ENCODE data around the gene ADGRB3. TPM values are rescaled to one million over a fixed set of nuclear protein-coding genes. Genes with fewer than 3 reads are reported as not detected.
"Not testable (repeated sequence)": the region's sequence is repeated elsewhere in the genome, so short reads cannot be mapped to it uniquely, and the experiment has no call there.

Gene ADGRB3
- total and polyA plus RNA-seq, 2 experiments from 2014 or later = not detected

- no peak overlapping the region for H3K27ac ChIP-seq
- in situ Hi-C loops (cut with MboI) = no loop called here
- no peaks in the 10 kb centered on the region for H3K9me2 ChIP-seq (ENCODE audit: insufficient read depth)
- H3F3A ChIP-seq (ENCODE audit: insufficient read depth) = no peaks in the 10 kb centered on the region
- no peak overlapping the region for H2AFZ ChIP-seq
- no peak overlapping the region for H3K4me3 ChIP-seq
- TF ChIP-seq EZH2phosphoT487 (IDR thresholded peaks at IDR 0.05; ENCODE audit: insufficient read depth, low read depth) (no peak), EZH2 (IDR thresholded peaks at IDR 0.05; ENCODE audit: insufficient read depth, poor library complexity, severe bottlenecking) (no peak)
- H3K36me3 ChIP-seq (ENCODE audit: low read depth) = no peaks in the 10 kb centered on the region
- H3K9me3 ChIP-seq (ENCODE audit: low read depth) = no peaks in the 10 kb centered on the region
- no peaks in the 10 kb centered on the region for H3K27me3 ChIP-seq (replicated peaks; ENCODE audit: insufficient read depth)
- H4K20me1 ChIP-seq (ENCODE audit: insufficient read depth) = no peaks in the 10 kb centered on the region
- WGBS, 2 experiments (ENCODE audit: low coverage in 1 of 2, low lambda C conversion rate in 2 of 2, missing lambda C conversion rate in 2 of 2) = 6 to 29% methylated on average over 3 of the region's 3 CpGs
- DNase-seq = no peak
- H3K79me2 ChIP-seq (ENCODE audit: insufficient read depth) = no peaks in the 10 kb centered on the region
- H3K9ac ChIP-seq = no peak overlapping the region
- no peak overlapping the region for H3K4me2 ChIP-seq (ENCODE audit: unreplicated experiment)
- no peaks in the 10 kb centered on the region for H3K4me1 ChIP-seq (ENCODE audit: insufficient read depth)
These were observed 789.5 kb downstream of the ADGRB3 start for GRCh38 chr6:69424581-69424980.

- Histone ChIP-seq H3F3A (ENCODE audit: insufficient read depth) (no peaks in the 10 kb centered on the region), H3K9me2 (ENCODE audit: insufficient read depth) (no peaks in the 10 kb centered on the region), H3K4me1 (ENCODE audit: insufficient read depth) (no peaks in the 10 kb centered on the region), H3K79me2 (ENCODE audit: insufficient read depth) (no peaks in the 10 kb centered on the region), H2AFZ (no peak overlapping the region), H3K9me3 (ENCODE audit: low read depth) (no peaks in the 10 kb centered on the region), H3K27me3 (replicated peaks; ENCODE audit: insufficient read depth) (no peaks in the 10 kb centered on the region), H3K4me3 (no peak overlapping the region), H4K20me1 (ENCODE audit: insufficient read depth) (no peaks in the 10 kb centered on the region), H3K36me3 (ENCODE audit: low read depth) (no peaks in the 10 kb centered on the region), H3K27ac (no peak overlapping the region), H3K9ac (no peak overlapping the region), H3K4me2 (ENCODE audit: unreplicated experiment) (no peak overlapping the region)
- WGBS, 2 experiments (ENCODE audit: low coverage in 1 of 2, low lambda C conversion rate in 2 of 2, missing lambda C conversion rate in 2 of 2) = 15 to 22% methylated on average over 5 of the region's 5 CpGs
- in situ Hi-C loops (cut with MboI) = no loop called here
- DNase-seq = no peak
- TF ChIP-seq EZH2phosphoT487 (IDR thresholded peaks at IDR 0.05; ENCODE audit: insufficient read depth, low read depth) = no peak
- no peak for TF ChIP-seq EZH2 (IDR thresholded peaks at IDR 0.05; ENCODE audit: insufficient read depth, poor library complexity, severe bottlenecking)
These were observed 792.8 kb downstream of the ADGRB3 start for GRCh38 chr6:69427882-69428281.

GRCh38 chr6:69432168-69432567 is 797.1 kb downstream of the ADGRB3 start:
- H3K4me1 ChIP-seq (ENCODE audit: insufficient read depth); in situ Hi-C loops (cut with MboI); H2AFZ ChIP-seq: not testable (repeated sequence)

GRCh38 chr6:69433116-69433515 is 798.0 kb downstream of the ADGRB3 start:
- H3K4me3 ChIP-seq; H3K9ac ChIP-seq; H4K20me1 ChIP-seq (ENCODE audit: insufficient read depth); H3K27me3 ChIP-seq (replicated peaks; ENCODE audit: insufficient read depth); H3K9me2 ChIP-seq (ENCODE audit: insufficient read depth); H2AFZ ChIP-seq; H3K9me3 ChIP-seq (ENCODE audit: low read depth); DNase-seq; H3K4me1 ChIP-seq (ENCODE audit: insufficient read depth); H3K4me2 ChIP-seq (ENCODE audit: unreplicated experiment); H3K79me2 ChIP-seq (ENCODE audit: insufficient read depth); in situ Hi-C loops (cut with MboI); H3F3A ChIP-seq (ENCODE audit: insufficient read depth); H3K36me3 ChIP-seq (ENCODE audit: low read depth); H3K27ac ChIP-seq: not testable (repeated sequence)
- WGBS, 2 experiments (ENCODE audit: low coverage in 1 of 2, low lambda C conversion rate in 2 of 2, missing lambda C conversion rate in 2 of 2) = 78 to 82% methylated on average over 12 to 20 of the region's 22 CpGs

More at GRCh38 chr6:69432168-69432567, 797.1 kb downstream of the ADGRB3 start:
- not testable (repeated sequence) for H3K27me3 ChIP-seq (replicated peaks; ENCODE audit: insufficient read depth); H3K27ac ChIP-seq; H3K9me3 ChIP-seq (ENCODE audit: low read depth); H3K36me3 ChIP-seq (ENCODE audit: low read depth); H3K9me2 ChIP-seq (ENCODE audit: insufficient read depth); H3K9ac ChIP-seq; H4K20me1 ChIP-seq (ENCODE audit: insufficient read depth); H3F3A ChIP-seq (ENCODE audit: insufficient read depth); H3K4me3 ChIP-seq; DNase-seq; H3K4me2 ChIP-seq (ENCODE audit: unreplicated experiment); H3K79me2 ChIP-seq (ENCODE audit: insufficient read depth)
- 68 to 83% methylated on average over 11 to 19 of the region's 19 CpGs for WGBS, 2 experiments (ENCODE audit: low coverage in 1 of 2, low lambda C conversion rate in 2 of 2, missing lambda C conversion rate in 2 of 2)

- H3K79me2 ChIP-seq (ENCODE audit: insufficient read depth) = no peaks in the 10 kb centered on the region
- no peaks in the 10 kb centered on the region for H3K27me3 ChIP-seq (replicated peaks; ENCODE audit: insufficient read depth)
- WGBS, 2 experiments (ENCODE audit: low coverage in 1 of 2, low lambda C conversion rate in 2 of 2, missing lambda C conversion rate in 2 of 2) = 17% methylated on average over 2 of the region's 2 CpGs
- no peak overlapping the region for H3K9ac ChIP-seq
- H3K9me2 ChIP-seq (ENCODE audit: insufficient read depth) = no peaks in the 10 kb centered on the region
- no peak for DNase-seq
- no peaks in the 10 kb centered on the region for H3K36me3 ChIP-seq (ENCODE audit: low read depth)
- H3K4me3 ChIP-seq = no peak overlapping the region
- no peaks in the 10 kb centered on the region for H3F3A ChIP-seq (ENCODE audit: insufficient read depth)
- no peak overlapping the region for H3K27ac ChIP-seq
- H3K9me3 ChIP-seq (ENCODE audit: low read depth) = no peaks in the 10 kb centered on the region
- no peaks in the 10 kb centered on the region for H3K4me1 ChIP-seq (ENCODE audit: insufficient read depth)
- no peak overlapping the region for H2AFZ ChIP-seq
- H4K20me1 ChIP-seq (ENCODE audit: insufficient read depth) = no peaks in the 10 kb centered on the region
- TF ChIP-seq EZH2phosphoT487 (IDR thresholded peaks at IDR 0.05; ENCODE audit: insufficient read depth, low read depth) (no peak), EZH2 (IDR thresholded peaks at IDR 0.05; ENCODE audit: insufficient read depth, poor library complexity, severe bottlenecking) (no peak)
- H3K4me2 ChIP-seq (ENCODE audit: unreplicated experiment) = no peak overlapping the region
- in situ Hi-C loops (cut with MboI) = no loop called here
These were observed 803.0 kb downstream of the ADGRB3 start for GRCh38 chr6:69438113-69438512.

Small RNA genes lying within 50 kb of the gene (small RNA-seq; reads per million reads assigned to genes)
- gene AL606923.1 (ENCODE audit: low read depth, low replicate concordance) = not detected
